Measurements from ENCODE around the gene FCER1A. TPM values are rescaled to one million over a fixed set of nuclear protein-coding genes. Genes with fewer than 3 reads are reported as not detected.
"Not testable (repeated sequence)": the region's sequence is repeated elsewhere in the genome, so short reads cannot be mapped to it uniquely, and the experiment has no call there.

Gene FCER1A
- total RNA-seq, 5 donors from 2014 or later (not counting 1 experiment from before 2014, with no cell fraction given): 0.33 to 1.8 (median 0.69) TPM; not detected in 1

DNA sequence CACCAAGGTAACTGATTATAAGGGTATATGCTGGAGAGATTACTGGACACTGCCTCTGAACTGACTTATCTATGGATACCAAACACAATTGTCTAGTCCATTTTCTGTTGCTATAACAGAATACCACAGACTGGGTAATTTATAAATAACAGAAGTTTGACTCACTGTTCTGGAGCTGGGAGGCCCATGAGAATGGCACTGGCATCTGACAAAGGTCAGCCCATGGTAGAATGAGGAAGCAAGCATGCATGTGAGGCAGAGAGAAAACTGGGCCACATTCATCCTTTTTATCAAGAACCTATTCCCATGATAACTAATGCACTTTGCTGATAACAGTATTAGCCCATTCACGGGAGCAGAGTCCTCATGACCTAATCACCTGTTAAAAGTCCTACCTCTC, 37.4 kb downstream of the FCER1A start:
- Mint-ChIP-seq H3K9me3 (peaks cover 0 to 4% (median 0%) of the 10 kb centered on the region in 3 donors), H3K4me3 (no peak overlapping the region), H3K27ac (no peak overlapping the region), H3K27me3 (peaks cover 9 to 18% of the 10 kb centered on the region in 2 donors), H3K36me3 (no peaks in the 10 kb centered on the region), H3K4me1 (no peaks in the 10 kb centered on the region)
- DNase-seq (no peak), ATAC-seq (replicated peaks in 1 of 4) (no peak)
- CTCF ChIA-PET: no interaction called here
- Histone ChIP-seq H3K27ac (ENCODE audit: low read length) (no peak overlapping the region), H3K36me3 (ENCODE audit: control insufficient read depth in 2 of 2, extremely low read depth in 1 of 2, insufficient read depth in 1 of 2, low read length in 1 of 2) (no peaks in the 10 kb centered on the region), H3K4me3 (ENCODE audit: control insufficient read depth in 1 of 2, extremely low read depth in 1 of 2, low read length in 1 of 2) (no peak overlapping the region), H3K9me3 (no peaks in the 10 kb centered on the region), H3K27me3 (replicated peaks in 1 of 2; ENCODE audit: control insufficient read depth in 2 of 2, extremely low read depth in 1 of 2, insufficient read depth in 2 of 2, low read length in 1 of 2) (no peaks in the 10 kb centered on the region), H3K4me1 (ENCODE audit: control insufficient read depth in 1 of 2, extremely low read depth in 1 of 2, insufficient read depth in 2 of 2, low read length in 2 of 2) (no peaks in the 10 kb centered on the region)
- 100% methylated on average over 1 of the region's 1 CpG for whole genome bisulfite sequencing (ENCODE audit: insufficient coverage)
- POLR2A ChIA-PET: no interaction called here

DNA sequence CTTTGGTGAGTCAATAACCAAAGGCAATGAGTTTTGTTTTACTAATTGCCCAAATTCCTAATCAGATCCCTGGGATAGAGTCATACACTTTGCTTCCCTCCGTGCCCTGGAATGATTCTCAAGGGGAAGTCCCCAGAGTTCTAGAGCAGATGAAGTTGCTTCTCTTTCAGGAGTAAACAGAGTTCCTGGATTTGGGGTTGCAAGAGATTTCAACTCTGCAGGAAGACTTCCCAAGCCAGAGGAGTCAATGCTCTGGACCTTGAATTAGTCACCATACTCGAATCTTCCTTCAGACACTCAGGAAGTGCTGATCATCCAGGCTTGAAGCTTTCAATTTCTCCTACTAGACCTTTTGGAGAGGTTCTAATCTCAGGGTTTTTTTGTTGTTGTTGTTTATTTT, 39.6 kb downstream of the FCER1A start:
- H3K27me3 Mint-ChIP-seq: peaks cover 7 to 22% of the 10 kb centered on the region in 2 donors
- Histone ChIP-seq H3K4me1 (ENCODE audit: control insufficient read depth in 1 of 2, extremely low read depth in 1 of 2, insufficient read depth in 2 of 2, low read length in 2 of 2) (no peaks in the 10 kb centered on the region), H3K4me3 (ENCODE audit: control insufficient read depth in 1 of 2, extremely low read depth in 1 of 2, low read length in 1 of 2) (no peak overlapping the region), H3K27me3 (replicated peaks in 1 of 2; ENCODE audit: control insufficient read depth in 2 of 2, extremely low read depth in 1 of 2, insufficient read depth in 2 of 2, low read length in 1 of 2) (no peaks in the 10 kb centered on the region), H3K9me3 (no peaks in the 10 kb centered on the region), H3K36me3 (ENCODE audit: control insufficient read depth in 2 of 2, extremely low read depth in 1 of 2, insufficient read depth in 1 of 2, low read length in 1 of 2) (no peaks in the 10 kb centered on the region), H3K27ac (ENCODE audit: low read length) (no peak overlapping the region)
- WGBS (ENCODE audit: insufficient coverage): no CpG with 5 or more reads among the region's 2 CpGs
- H3K27ac Mint-ChIP-seq: no peak overlapping the region
- no peaks in the 10 kb centered on the region for H3K36me3 Mint-ChIP-seq
- CTCF ChIA-PET: no interaction called here
- no peak for ATAC-seq (replicated peaks in 1 of 4)
- POLR2A ChIA-PET: no interaction called here
- no peaks in the 10 kb centered on the region for H3K4me1 Mint-ChIP-seq
- no peak for DNase-seq
- peaks cover 0 to 2% (median 0%) of the 10 kb centered on the region in 3 donors for H3K9me3 Mint-ChIP-seq
- no peak overlapping the region for H3K4me3 Mint-ChIP-seq

DNA sequence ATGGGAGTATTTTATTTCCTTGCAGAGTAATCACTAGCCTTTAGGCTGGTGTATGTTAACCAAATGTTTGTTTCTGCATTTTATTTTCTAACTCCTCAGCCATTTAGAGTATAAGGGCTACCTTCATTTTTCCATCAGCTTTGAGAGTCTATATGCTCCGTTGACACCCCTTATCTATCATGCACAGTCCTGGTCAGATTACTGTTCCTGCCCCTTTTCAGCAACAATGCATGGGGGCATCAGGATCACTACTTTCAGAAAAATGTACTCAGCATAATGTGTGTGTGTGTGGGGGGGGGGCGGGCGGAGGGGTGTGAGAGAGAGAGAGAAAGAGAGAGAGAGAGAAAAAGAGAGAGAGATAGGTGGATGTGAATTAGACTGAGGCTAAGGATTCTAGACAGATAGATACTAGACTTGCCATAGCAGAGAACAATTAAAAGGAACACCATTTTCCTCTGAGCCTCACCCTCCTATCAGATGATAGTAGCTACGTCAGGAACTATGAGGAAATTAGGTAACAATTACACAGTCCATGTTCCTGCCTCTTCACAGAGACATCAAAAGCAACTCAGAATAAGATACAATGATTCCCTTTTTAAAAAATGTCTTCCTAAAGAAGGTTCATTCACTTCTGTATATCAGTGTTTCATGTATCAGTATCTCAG, 40.8 kb downstream of the FCER1A start:
- no peak for DNase-seq
- ChIA-PET POLR2A (interaction anchor here in 1 of 2 donors (0.5 kb wide), 1 partner anchor 485 kb away, joined by 3 read pairs; no protein-coding TSS in a partner anchor), CTCF (no interaction called here)
- H3K4me1 Mint-ChIP-seq: no peaks in the 10 kb centered on the region
- no peaks in the 10 kb centered on the region for H3K4me1 ChIP-seq (ENCODE audit: control insufficient read depth in 1 of 2, extremely low read depth in 1 of 2, insufficient read depth in 2 of 2, low read length in 2 of 2)
- ATAC-seq (replicated peaks in 1 of 4): no peak
- no peaks in the 10 kb centered on the region for H3K9me3 ChIP-seq
- 80% methylated on average over 1 of the region's 4 CpGs for WGBS (ENCODE audit: insufficient coverage)
- no peaks in the 10 kb centered on the region for H3K36me3 Mint-ChIP-seq
- no peaks in the 10 kb centered on the region for H3K27me3 ChIP-seq (replicated peaks in 1 of 2; ENCODE audit: control insufficient read depth in 2 of 2, extremely low read depth in 1 of 2, insufficient read depth in 2 of 2, low read length in 1 of 2)
- no peak overlapping the region for H3K4me3 ChIP-seq (ENCODE audit: control insufficient read depth in 1 of 2, extremely low read depth in 1 of 2, low read length in 1 of 2)
- H3K27me3 Mint-ChIP-seq: peaks cover 10 to 22% of the 10 kb centered on the region in 2 donors
- H3K27ac ChIP-seq (ENCODE audit: low read length): no peak overlapping the region
- H3K4me3 Mint-ChIP-seq: no peak overlapping the region
- no peak overlapping the region for H3K27ac Mint-ChIP-seq
- H3K36me3 ChIP-seq (ENCODE audit: control insufficient read depth in 2 of 2, extremely low read depth in 1 of 2, insufficient read depth in 1 of 2, low read length in 1 of 2): no peaks in the 10 kb centered on the region
- no peaks in the 10 kb centered on the region for H3K9me3 Mint-ChIP-seq

DNA sequence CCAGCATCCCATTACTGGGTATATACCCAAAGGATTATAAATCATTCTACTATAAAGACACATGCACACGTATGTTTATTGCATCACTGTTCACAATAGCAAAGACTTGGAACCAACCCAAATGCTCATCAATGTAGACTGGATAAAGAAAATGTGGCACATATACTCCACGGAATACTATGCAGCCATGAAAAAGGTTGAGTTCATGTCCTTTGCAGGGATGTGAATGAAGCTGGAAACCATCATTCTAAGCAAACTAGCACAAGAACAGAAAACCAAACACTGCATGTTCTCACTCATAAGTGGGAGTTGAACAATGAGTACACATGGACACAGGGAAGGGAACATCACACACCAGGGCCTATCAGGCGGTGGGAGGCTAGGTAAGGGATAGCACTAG, 47.2 kb downstream of the FCER1A start:
- H3K27ac Mint-ChIP-seq; H3K27ac ChIP-seq (ENCODE audit: low read length); H3K9me3 ChIP-seq; H3K4me3 Mint-ChIP-seq; CTCF ChIA-PET; H3K4me1 Mint-ChIP-seq; DNase-seq; H3K27me3 ChIP-seq (replicated peaks in 1 of 2; ENCODE audit: control insufficient read depth in 2 of 2, extremely low read depth in 1 of 2, insufficient read depth in 2 of 2, low read length in 1 of 2); H3K36me3 Mint-ChIP-seq; H3K36me3 ChIP-seq (ENCODE audit: control insufficient read depth in 2 of 2, extremely low read depth in 1 of 2, insufficient read depth in 1 of 2, low read length in 1 of 2); ATAC-seq (replicated peaks in 1 of 4); H3K4me3 ChIP-seq (ENCODE audit: control insufficient read depth in 1 of 2, extremely low read depth in 1 of 2, low read length in 1 of 2); H3K4me1 ChIP-seq (ENCODE audit: control insufficient read depth in 1 of 2, extremely low read depth in 1 of 2, insufficient read depth in 2 of 2, low read length in 2 of 2); POLR2A ChIA-PET: not testable (repeated sequence)
- peaks cover 6 to 18% of the 10 kb centered on the region in 2 donors for H3K27me3 Mint-ChIP-seq
- H3K9me3 Mint-ChIP-seq: peaks cover 3 to 12% (median 7%) of the 10 kb centered on the region in 3 donors
- WGBS (ENCODE audit: insufficient coverage): no CpG with 5 or more reads among the region's 3 CpGs

DNA sequence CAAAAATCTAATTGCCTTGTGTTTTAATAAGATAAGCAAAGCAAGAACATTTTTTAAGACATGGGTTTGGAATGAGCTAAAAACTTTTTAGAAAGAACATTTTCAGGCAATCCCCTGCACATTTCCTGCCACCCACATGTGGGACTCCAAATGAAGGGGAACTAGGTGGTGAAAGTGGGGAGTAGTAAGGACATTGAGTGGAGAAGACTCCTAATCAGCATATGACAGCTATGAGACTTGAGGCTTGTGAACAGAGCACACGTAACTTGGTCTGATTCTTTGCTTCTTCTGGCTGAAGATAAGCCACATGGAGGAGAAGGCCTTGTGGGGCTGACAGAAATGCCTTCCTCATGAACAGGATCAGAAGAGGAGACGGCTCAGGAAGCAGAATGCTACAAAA, 50.3 kb downstream of the FCER1A start:
- ChIA-PET POLR2A (interaction anchor here in 1 of 2 donors (0.6 kb wide), 2 partner anchors 29 to 420 kb away, joined by 3 to 7 read pairs; no protein-coding TSS in a partner anchor), CTCF (no interaction called here)
- Mint-ChIP-seq H3K27ac (no peak overlapping the region), H3K27me3 (peaks cover 10 to 26% of the 10 kb centered on the region in 2 donors), H3K4me1 (no peaks in the 10 kb centered on the region), H3K36me3 (no peaks in the 10 kb centered on the region), H3K4me3 (no peak overlapping the region), H3K9me3 (peaks cover 3 to 12% (median 7%) of the 10 kb centered on the region in 3 donors)
- DNase-seq (no peak), ATAC-seq (replicated peaks in 1 of 4) (no peak)
- H3K27me3 ChIP-seq (replicated peaks in 1 of 2; ENCODE audit: control insufficient read depth in 2 of 2, extremely low read depth in 1 of 2, insufficient read depth in 2 of 2, low read length in 1 of 2): no peaks in the 10 kb centered on the region
- no peak overlapping the region for H3K27ac ChIP-seq (ENCODE audit: low read length)
- no peak overlapping the region for H3K4me3 ChIP-seq (ENCODE audit: control insufficient read depth in 1 of 2, extremely low read depth in 1 of 2, low read length in 1 of 2)
- 85% methylated on average over 2 of the region's 2 CpGs for WGBS (ENCODE audit: insufficient coverage)
- no peaks in the 10 kb centered on the region for H3K9me3 ChIP-seq
- H3K36me3 ChIP-seq (ENCODE audit: control insufficient read depth in 2 of 2, extremely low read depth in 1 of 2, insufficient read depth in 1 of 2, low read length in 1 of 2): no peaks in the 10 kb centered on the region
- H3K4me1 ChIP-seq (ENCODE audit: control insufficient read depth in 1 of 2, extremely low read depth in 1 of 2, insufficient read depth in 2 of 2, low read length in 2 of 2): no peaks in the 10 kb centered on the region

Other genes starting within 250 kb of the FCER1A start
- 1 to 10 TPM; 2.1 to 7.1 (median 2.7) TPM for gene AIM2, start 225.6 kb upstream of the FCER1A start, total RNA-seq
- not detected for gene CADM3, start 130.7 kb upstream of the FCER1A start, total RNA-seq
- gene ACKR1, start 97.5 kb upstream of the FCER1A start, total RNA-seq: under 1 TPM in 2 of 5 donors, not detected in 3; 0.20 to 0.28 TPM
- not detected for gene OR10J4, start 129.9 kb downstream of the FCER1A start, total RNA-seq
- gene OR10J1, start 137.4 kb downstream of the FCER1A start, total RNA-seq: not detected
- not detected for gene OR10J5, start 233.7 kb downstream of the FCER1A start, total RNA-seq